Activated CD8-positive, alpha-beta memory T cell treated with anti-CD3 and anti-CD28 coated beads for 24 hours (primary cell): ENCODE results near the gene TNRC6B.
"Not testable (repeated sequence)": the region's sequence is repeated elsewhere in the genome, so short reads cannot be mapped to it uniquely, and the experiment has no call there.

Experiments
- DNase-seq: peaks from one replicate; pipeline ENCODE4 v3.0.0-alpha.2; 2020

TNRC6B gene

GRCh38 chr22:40183603-40184002 lies 5.9 kb downstream of the TNRC6B start:
- DNase-seq = not testable (repeated sequence)

- DNase-seq = no peak
Measured at GRCh38 chr22:40187389-40187788, 9.7 kb downstream of the TNRC6B start.

- no peak for DNase-seq
Measured at GRCh38 chr22:40189997-40190396, 12.3 kb downstream of the TNRC6B start.

GRCh38 chr22:40190501-40190900 lies 12.8 kb downstream of the TNRC6B start:
- no peak for DNase-seq

GRCh38 chr22:40193429-40194421 lies 16.0 kb downstream of the TNRC6B start:
- peak; percentile 51 for DNase-seq

GRCh38 chr22:40194656-40195055 lies 16.9 kb downstream of the TNRC6B start:
- DNase-seq = peak; percentile 55

- DNase-seq = peak; percentile 61
Measured at GRCh38 chr22:40196628-40197360, 19.1 kb downstream of the TNRC6B start.

GRCh38 chr22:40197421-40197820 lies 19.7 kb downstream of the TNRC6B start:
- DNase-seq = peak; percentile 24

- DNase-seq = no peak
Measured at GRCh38 chr22:40198733-40199132, 21.0 kb downstream of the TNRC6B start.

GRCh38 chr22:40199223-40199622 lies 21.5 kb downstream of the TNRC6B start:
- DNase-seq = peak; percentile 21

GRCh38 chr22:40199852-40200251 lies 22.1 kb downstream of the TNRC6B start:
- DNase-seq = peak; percentile 44

GRCh38 chr22:40200795-40201530 lies 23.2 kb downstream of the TNRC6B start:
- peak; percentile 56 for DNase-seq

GRCh38 chr22:40202225-40202944 lies 24.7 kb downstream of the TNRC6B start:
- DNase-seq = no peak

GRCh38 chr22:40203572-40203971 lies 25.8 kb downstream of the TNRC6B start:
- no peak for DNase-seq

GRCh38 chr22:40204321-40205116 lies 26.8 kb downstream of the TNRC6B start:
- no peak for DNase-seq

- DNase-seq = no peak
Measured at GRCh38 chr22:40206561-40206960, 28.8 kb downstream of the TNRC6B start.

- no peak for DNase-seq
Measured at GRCh38 chr22:40210818-40211217, 33.1 kb downstream of the TNRC6B start.

GRCh38 chr22:40211476-40212054 lies 33.8 kb downstream of the TNRC6B start:
- DNase-seq = no peak

GRCh38 chr22:40212121-40212520 lies 34.4 kb downstream of the TNRC6B start:
- no peak for DNase-seq

GRCh38 chr22:40213478-40213877 lies 35.8 kb downstream of the TNRC6B start:
- DNase-seq = no peak

- DNase-seq = no peak
Measured at GRCh38 chr22:40215266-40215665, 37.5 kb downstream of the TNRC6B start.
